GM12892 (cell line): ENCODE measurements around the gene NDFIP1.

ENCODE experiments used
- POLR2A ChIP-seq: IDR thresholded peaks from 2 replicates; pipeline ENCODE4 v1.6.1; 2011; ENCODE audit warnings: low read depth, low read length, control low read depth
- TAF1 ChIP-seq: IDR thresholded peaks from 2 replicates; pipeline ENCODE4 v1.6.1; 2011; ENCODE audit warnings: low read depth, mild to moderate bottlenecking, control low read depth, low read length, borderline replicate concordance

GRCh38 chr5:142070734-142071133 lies 37.8 kb upstream of the NDFIP1 start:
- TF ChIP-seq TAF1 = no peak
- TF ChIP-seq POLR2A = no peak
